Measurements from ENCODE around the gene PRCD. TPM values are rescaled to one million over a fixed set of nuclear protein-coding genes. Genes with fewer than 3 reads are reported as not detected.
"Not testable (repeated sequence)": the region's sequence is repeated elsewhere in the genome, so short reads cannot be mapped to it uniquely, and the experiment has no call there.

Gene PRCD
- total RNA-seq, 1 experiment from 2014 or later: 0.83 TPM

DNA sequence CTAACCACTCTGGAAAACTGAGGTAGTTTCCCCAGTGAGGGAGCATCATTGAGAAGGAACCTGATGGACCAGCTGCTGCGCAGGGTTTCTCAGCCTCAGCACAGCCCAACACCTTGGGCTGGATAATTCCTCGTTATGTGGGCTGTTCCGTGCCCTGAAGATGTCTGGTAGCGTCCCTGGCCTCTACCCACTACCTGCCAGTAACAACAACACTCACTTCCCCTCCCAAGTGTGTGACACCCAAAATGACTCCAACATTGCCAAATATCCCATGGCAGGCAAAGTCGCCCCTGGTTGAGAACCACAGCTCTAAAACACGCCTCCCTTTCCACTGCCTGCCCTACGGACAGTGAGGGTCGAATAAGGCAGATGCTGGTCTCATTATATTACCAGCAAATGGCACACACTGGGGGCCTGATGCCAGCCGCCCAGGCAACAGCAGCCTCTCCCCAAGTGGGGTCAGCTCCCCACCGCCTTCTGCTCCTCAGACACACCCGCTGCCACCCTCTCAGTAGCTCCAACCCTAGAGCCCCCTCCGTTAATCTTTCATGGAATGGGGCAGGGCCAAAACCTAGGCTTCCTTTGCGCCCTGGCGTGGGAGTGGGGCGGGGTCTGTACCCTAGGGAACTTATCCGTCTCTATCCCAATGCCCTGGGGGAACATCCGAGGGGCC is 39.6 kb upstream of the PRCD start:
- DNase-seq: no peak
- no peaks in the 10 kb centered on the region for H3K36me3 ChIP-seq (replicated peaks; ENCODE audit: control insufficient read depth, insufficient read depth, low read length)
- H3K4me3 ChIP-seq (ENCODE audit: insufficient read depth, low read depth, low read length): peak overlapping the region; percentile 80
- no peaks in the 10 kb centered on the region for H3K27me3 ChIP-seq (ENCODE audit: control insufficient read depth, insufficient read depth, low read length)

DNA sequence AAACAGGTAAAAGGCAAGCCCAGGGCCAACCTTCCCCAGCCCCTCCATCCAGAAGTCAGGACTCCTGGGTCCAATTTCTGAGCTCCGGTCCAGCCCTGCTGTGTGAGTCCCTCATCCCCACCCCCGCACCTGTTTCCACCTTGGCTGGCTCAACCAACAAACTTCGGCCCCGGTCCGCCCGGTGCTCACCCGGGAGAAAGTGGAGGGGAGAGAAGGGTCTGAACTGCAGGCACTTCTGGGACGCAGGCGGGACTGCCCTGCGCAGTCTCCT is 39.2 kb upstream of the PRCD start:
- H3K36me3 ChIP-seq (replicated peaks; ENCODE audit: control insufficient read depth, insufficient read depth, low read length): no peaks in the 10 kb centered on the region
- DNase-seq: no peak
- peak overlapping the region; percentile 80 for H3K4me3 ChIP-seq (ENCODE audit: insufficient read depth, low read depth, low read length)
- H3K27me3 ChIP-seq (ENCODE audit: control insufficient read depth, insufficient read depth, low read length): no peaks in the 10 kb centered on the region

DNA sequence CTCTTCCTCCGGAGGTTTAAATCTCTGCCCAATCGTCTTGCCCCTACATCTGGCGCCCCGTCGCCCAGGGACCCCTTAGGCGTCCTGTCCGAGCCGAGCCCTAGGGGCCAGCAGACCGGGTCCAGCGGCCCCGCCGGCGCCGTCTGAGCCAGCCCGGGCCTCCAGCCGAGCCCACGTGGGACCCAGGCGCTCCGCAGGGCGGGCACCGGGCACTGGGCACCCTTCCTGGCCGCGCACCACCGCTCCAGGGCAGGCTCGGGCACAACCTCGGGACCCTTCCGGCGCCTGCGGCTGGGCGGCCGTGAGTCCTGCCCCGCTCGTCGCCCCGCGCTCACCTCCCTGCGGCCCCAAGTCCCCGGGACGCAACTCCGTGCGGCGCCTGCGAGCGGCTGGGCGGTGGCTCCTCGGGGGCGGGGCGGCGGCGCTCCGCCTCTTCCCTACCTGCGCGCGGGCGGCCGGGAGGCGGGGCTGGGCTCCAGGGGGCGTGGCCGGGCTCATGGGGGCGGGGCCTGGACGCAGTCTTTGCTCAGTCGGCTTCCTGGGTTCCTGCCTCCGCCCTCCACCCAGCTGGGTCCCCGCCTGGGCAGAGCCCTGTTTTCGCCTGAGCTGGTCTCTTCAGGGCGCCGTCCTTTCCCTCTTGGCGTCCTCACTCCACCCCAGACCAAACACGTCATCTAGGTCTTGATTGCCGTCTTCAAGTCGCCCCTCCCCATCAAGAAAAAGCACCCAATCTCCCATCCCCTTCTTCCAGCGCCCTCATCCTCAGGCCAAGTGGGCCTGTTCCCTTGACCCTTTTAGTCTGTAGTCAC is 38.6 kb upstream of the PRCD start, which contains the start of gene RHBDF2:
RHBDF2 (minus strand) TSS at position 406 of the 809 bp plus-strand sequence. CDS start 19,899 bp downstream, outside the sequence.
- peak; percentile 99 for DNase-seq
- no peaks in the 10 kb centered on the region for H3K27me3 ChIP-seq (ENCODE audit: control insufficient read depth, insufficient read depth, low read length)
- peak within 1 kb of the TSS; percentile 80 for H3K4me3 ChIP-seq (ENCODE audit: insufficient read depth, low read depth, low read length)
- H3K36me3 ChIP-seq (replicated peaks; ENCODE audit: control insufficient read depth, insufficient read depth, low read length): no peaks in the 10 kb centered on the region

DNA sequence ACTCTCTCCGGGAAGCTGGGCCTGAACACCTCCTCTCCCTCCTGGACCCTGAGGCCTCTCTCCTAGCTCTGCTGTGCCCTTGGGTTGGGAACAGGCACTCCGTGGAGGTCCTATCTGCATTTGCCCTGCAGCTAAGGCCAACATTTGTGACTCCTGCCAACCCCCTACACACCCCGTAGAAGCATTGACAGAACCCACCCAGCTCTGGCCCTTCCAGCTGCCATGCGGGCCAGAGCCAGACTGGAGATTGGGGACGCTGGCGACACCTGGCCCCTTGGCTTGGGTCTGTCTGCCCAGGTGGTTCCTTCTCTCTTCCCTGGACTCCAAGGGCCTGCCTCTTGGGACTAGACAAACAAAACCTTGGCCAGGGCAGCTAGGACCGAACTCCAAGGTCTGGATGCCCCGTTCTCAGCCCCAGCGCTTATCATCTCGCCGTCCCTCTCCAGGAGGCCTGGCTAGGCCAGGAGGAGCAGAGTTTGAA is 38.0 kb upstream of the PRCD start:
- peak overlapping the region; percentile 21; the same call in 1 of the 2 replicates for H3K4me3 ChIP-seq (ENCODE audit: insufficient read depth, low read depth, low read length)
- H3K27me3 ChIP-seq (ENCODE audit: control insufficient read depth, insufficient read depth, low read length): peaks cover 3% of the 10 kb centered on the region
- DNase-seq: no peak
- H3K36me3 ChIP-seq (replicated peaks; ENCODE audit: control insufficient read depth, insufficient read depth, low read length): no peaks in the 10 kb centered on the region

DNA sequence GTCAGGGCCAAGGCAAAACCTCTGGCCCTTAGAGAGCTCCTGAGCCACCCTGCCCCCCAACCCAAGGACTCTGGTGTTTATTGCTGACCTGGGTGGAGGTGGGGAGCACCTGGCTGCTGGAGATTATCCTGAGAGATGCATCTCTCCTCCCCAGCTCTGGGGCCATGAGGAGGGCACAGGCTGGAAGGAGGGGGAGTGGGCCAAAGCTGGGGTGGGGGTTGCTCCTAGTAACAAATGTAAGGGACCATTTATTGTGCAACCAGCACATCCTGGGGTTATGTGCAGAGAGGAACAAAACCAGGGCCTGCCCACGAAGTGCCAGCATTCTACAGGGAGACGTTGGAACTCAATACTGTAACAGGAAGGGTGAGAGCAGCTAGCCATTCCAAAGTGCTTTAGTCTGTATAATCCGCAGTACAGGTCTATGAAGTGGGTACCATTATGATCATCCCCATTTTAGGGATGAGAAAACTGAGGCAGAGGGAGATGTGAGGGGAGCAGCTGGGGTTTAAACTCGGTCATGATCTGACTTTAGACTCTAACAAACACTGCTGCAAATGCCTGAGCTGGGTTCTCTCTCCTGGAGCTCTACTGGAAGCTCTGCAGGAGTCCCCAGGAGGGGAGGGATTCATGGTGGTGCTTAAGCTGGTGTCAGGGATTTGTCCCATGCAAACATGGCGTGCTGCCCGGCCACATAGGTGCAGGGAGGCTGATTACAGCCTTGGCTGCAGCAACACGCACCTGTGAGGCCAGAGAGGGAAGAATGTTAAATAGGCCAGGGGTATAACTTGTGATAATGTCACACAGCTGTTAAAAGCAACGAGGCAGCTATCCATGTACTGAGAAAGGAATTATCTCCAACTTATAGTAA is 37.3 kb upstream of the PRCD start:
- DNase-seq: no peak
- Histone ChIP-seq H3K4me3 (ENCODE audit: insufficient read depth, low read depth, low read length) (no peak overlapping the region), H3K36me3 (replicated peaks; ENCODE audit: control insufficient read depth, insufficient read depth, low read length) (no peaks in the 10 kb centered on the region), H3K27me3 (ENCODE audit: control insufficient read depth, insufficient read depth, low read length) (peaks cover 4% of the 10 kb centered on the region)

DNA sequence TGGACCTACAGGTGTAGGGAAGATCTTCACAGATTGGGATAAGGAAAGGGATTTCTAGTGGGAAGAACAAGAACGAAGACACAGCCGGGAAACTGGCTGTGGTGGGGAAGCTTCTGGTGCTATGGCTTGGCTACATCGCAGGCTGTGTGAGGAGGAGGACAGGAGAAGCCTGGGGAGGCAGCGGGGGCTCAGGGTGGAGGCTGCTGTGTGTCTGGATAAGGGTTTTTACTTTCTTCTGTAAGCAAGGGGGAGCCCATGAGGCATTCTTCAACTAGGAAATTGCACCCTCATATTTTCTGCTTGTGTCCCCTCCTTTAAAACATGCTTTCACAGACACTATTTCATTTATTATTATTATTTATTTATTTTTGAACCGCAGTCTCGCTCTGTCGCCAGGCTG is 35.7 kb upstream of the PRCD start:
- H3K36me3 ChIP-seq (replicated peaks; ENCODE audit: control insufficient read depth, insufficient read depth, low read length): no peaks in the 10 kb centered on the region
- peak; percentile 64 for DNase-seq
- no peak overlapping the region for H3K4me3 ChIP-seq (ENCODE audit: insufficient read depth, low read depth, low read length)
- peaks cover 4% of the 10 kb centered on the region for H3K27me3 ChIP-seq (ENCODE audit: control insufficient read depth, insufficient read depth, low read length)

DNA sequence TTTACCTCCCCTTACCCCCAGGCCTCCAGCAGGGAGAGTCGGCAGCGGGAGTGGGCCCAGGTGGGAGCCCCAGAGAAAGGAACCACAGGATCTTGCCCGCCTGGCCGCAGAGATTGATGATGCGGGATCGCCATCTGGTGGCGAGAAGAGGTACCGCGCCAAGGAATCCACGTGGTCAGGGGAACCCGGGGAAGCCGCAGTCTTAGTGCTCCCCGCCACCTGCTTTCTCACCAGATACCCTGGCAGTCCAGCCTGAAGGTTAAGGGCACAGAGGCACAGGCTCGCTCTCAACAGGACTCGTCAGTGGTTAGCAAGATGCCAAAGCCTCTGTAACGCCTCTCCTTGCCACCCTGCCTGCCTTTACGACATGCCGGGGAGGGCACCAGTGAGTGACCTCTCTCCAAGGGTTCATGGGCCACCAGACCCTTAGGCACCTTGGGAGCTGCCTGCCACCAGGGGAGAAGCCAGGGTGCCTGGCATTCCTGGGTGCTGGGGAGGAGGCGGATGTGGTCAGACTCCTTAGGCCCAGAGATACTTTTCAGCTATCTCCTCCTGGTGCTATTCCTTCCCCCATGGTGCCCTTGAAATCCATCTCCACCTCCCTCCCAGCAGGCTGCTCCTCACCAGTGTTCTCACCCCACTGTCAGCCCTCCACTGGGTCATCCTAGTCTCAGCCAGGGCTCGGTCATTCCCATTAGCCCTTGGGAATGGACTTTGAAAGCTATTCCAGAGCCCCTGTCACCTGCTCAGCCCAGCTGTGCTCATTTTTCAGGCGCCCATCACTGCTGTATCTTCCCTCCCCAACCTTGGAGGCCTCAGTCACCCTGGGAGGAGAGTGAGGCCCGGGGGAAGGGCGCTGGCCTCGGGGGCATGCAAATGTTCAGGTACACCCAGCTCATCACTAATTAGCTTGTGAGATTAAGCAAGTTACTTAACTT is 33.2 kb upstream of the PRCD start:
- Histone ChIP-seq H3K36me3 (replicated peaks; ENCODE audit: control insufficient read depth, insufficient read depth, low read length) (no peaks in the 10 kb centered on the region), H3K27me3 (ENCODE audit: control insufficient read depth, insufficient read depth, low read length) (peaks cover 4% of the 10 kb centered on the region), H3K4me3 (ENCODE audit: insufficient read depth, low read depth, low read length) (peak overlapping the region; percentile 8; the same call in 1 of the 2 replicates)
- DNase-seq: peak; percentile 95

DNA sequence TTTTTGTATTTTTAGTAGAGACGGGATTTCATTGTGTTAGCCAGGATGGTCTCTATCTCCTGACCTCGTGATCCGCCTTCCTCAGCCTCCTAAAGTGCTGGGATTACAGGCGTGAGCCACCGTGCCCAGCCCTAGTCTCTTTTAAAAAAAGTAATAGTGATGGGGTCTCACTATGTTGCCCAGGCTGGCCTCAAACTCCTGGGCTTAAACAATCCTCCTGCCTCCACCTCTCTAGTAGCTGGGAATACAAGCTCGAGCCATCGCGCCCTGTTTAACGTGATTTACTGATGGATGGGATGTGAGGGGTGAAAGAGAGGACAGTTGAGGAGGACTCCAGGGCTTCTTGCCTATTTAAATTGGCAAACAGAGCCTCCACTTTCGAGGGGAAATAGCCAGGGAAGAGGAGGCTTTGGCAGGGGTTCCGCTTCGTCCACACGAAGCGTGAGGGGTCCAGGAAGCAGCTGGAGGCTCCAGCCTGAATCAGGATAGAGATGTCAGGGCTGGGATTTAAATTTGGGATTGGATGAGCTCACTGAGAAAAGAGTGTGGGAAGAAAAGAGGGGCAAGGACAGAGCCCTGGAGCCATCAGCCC is 31.3 kb upstream of the PRCD start:
- H3K36me3 ChIP-seq (replicated peaks; ENCODE audit: control insufficient read depth, insufficient read depth, low read length); DNase-seq; H3K4me3 ChIP-seq (ENCODE audit: insufficient read depth, low read depth, low read length); H3K27me3 ChIP-seq (ENCODE audit: control insufficient read depth, insufficient read depth, low read length): not testable (repeated sequence)

DNA sequence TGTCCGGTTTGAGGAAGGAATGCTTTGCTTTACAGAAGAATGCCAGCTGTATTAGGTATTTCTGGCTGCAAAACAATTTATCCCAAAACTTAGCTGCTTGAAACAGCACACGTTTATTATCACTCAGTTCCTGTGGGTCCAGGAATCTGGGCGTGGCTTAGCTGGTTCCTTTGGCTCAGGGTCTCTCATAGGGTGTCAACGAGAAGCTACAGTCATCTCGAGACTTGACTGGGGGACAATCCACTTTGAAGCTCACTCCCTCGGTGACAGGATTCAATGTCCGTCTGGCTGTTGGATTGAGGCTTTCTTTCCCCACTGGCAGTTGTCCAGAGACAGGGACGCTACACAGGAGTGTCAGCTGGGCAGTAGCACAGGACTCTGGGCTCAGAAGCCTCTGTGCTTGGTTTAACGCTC is 29.0 kb upstream of the PRCD start:
- no peak for DNase-seq
- no peaks in the 10 kb centered on the region for H3K36me3 ChIP-seq (replicated peaks; ENCODE audit: control insufficient read depth, insufficient read depth, low read length)
- no peak overlapping the region for H3K4me3 ChIP-seq (ENCODE audit: insufficient read depth, low read depth, low read length)
- H3K27me3 ChIP-seq (ENCODE audit: control insufficient read depth, insufficient read depth, low read length): peaks cover 4% of the 10 kb centered on the region

DNA sequence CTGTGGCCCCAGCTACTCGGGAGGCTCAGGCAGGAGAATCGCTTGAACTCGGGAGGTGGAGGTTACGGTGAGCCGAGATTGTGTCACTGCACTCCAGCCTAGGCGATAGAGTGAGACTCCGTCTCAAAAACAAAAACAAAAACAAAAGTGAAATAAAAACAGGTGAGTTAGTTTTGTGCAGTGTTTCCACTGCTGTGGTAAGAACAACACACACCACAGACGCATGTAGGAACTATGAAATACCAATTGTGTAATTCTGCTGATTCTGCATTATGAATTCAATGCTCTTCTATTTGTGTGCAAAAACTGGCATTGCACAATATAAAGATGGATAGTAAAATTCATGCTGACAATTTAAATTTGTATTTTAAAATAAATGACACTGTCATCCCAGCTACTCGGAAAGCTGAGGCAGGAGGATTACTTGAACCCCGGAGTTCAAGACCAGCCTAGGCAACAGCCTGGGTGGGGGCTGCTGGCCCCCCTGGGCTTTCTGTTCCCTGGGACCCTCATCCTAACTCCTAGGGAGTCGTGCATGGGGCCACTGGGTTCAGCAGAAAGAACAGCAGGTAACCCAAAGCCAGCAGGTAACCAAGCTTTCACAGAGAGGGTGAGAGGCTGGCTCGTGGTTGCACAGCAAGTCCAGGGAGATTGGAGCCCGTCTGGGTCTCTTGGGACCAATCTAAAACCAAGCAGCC is 28.0 kb upstream of the PRCD start:
- no peak for DNase-seq
- peaks cover under 1% of the 10 kb centered on the region; the same call in 1 of the 2 replicates for H3K27me3 ChIP-seq (ENCODE audit: control insufficient read depth, insufficient read depth, low read length)
- no peak overlapping the region for H3K4me3 ChIP-seq (ENCODE audit: insufficient read depth, low read depth, low read length)
- H3K36me3 ChIP-seq (replicated peaks; ENCODE audit: control insufficient read depth, insufficient read depth, low read length): no peaks in the 10 kb centered on the region

DNA sequence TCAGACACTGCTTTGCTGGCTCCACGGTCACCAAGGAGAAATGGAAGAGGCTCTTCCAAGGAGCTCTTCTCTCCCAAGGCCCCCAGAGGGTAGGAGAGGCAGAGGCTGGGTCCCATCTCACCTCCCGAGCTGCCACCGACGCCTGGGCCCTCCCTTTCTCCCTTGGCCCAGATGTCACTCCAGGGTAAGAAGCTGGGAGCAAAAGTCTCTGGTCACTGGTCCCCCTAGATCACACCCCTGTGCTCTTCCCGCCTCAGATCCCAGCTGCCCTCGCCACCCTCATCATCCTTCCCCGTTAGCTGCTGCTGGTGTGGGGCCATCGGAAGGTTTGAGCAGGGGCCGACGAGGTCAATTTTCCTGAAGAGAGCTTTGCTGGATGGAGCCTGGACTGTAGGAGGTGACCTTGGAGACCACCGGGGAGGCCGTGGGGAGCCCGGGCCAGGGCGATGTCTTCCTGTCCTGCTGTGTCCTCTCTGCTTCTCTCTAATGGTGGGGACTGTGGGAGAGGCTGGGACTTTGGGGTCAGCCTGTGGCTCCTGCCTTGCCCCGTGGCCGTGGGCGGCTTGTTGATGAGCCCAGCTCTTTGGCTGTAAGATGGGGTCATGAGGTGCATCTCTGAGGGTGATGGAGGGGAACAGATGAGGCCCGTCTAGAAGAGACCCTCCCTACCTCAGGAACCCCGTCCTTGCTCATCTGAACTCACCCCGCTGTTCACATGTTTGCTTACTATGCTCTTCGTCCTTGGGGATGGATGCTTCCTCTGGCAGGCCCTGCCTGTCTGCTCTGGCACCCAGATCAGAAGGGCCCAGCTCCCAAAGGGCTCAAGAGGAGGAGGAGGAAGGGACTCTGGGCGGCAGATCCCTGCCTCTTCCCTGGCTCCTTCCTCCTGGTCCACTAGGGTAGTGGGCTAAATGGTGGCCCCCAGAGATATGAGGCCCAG is 27.2 kb upstream of the PRCD start:
- Histone ChIP-seq H3K36me3 (replicated peaks; ENCODE audit: control insufficient read depth, insufficient read depth, low read length) (no peaks in the 10 kb centered on the region), H3K4me3 (ENCODE audit: insufficient read depth, low read depth, low read length) (no peak overlapping the region), H3K27me3 (ENCODE audit: control insufficient read depth, insufficient read depth, low read length) (no peaks in the 10 kb centered on the region)
- no peak for DNase-seq

DNA sequence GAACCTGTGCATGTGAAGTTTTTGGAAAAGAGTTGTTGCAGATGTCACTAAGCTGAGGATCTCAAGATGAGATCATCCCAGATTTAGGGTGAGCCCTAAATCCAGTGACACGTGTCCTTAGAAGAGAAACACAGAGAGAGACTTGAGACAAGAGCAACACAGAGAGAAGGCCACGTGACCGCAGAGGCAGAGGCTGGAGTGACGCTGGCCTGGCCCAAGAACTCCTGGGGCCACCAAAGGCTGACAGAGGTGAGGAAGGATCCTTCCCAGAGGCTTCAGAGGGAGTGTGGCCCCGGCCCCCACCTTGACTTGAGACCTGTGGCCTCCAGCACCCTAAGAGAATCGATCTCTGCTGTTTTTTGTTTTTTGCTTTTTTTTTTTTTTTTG is 26.5 kb upstream of the PRCD start:
- no peak for DNase-seq
- H3K36me3 ChIP-seq (replicated peaks; ENCODE audit: control insufficient read depth, insufficient read depth, low read length): no peaks in the 10 kb centered on the region
- no peaks in the 10 kb centered on the region for H3K27me3 ChIP-seq (ENCODE audit: control insufficient read depth, insufficient read depth, low read length)
- H3K4me3 ChIP-seq (ENCODE audit: insufficient read depth, low read depth, low read length): no peak overlapping the region

All from H7 (cell line).